Renal cortical epithelial cell (primary cell): Measurements from ENCODE around the gene GRIK1. TPM values are rescaled to one million over a fixed set of nuclear protein-coding genes. Genes with fewer than 3 reads are reported as not detected.

Source experiments
- DNase-seq: peaks from one replicate; pipeline ENCODE4 v3.0.0-alpha.2; 2011; ENCODE audit warnings: low read depth
- total RNA-seq: library from RNA; depleted of rRNA; stranded (reverse); fragments of >200 nt; gene quantifications from 2 replicates; pipeline ENCODE4 v1.2.3, GENCODE V29; 2014

GRIK1 gene
- total RNA-seq, 1 donor from 2014 or later: not detected

DNA sequence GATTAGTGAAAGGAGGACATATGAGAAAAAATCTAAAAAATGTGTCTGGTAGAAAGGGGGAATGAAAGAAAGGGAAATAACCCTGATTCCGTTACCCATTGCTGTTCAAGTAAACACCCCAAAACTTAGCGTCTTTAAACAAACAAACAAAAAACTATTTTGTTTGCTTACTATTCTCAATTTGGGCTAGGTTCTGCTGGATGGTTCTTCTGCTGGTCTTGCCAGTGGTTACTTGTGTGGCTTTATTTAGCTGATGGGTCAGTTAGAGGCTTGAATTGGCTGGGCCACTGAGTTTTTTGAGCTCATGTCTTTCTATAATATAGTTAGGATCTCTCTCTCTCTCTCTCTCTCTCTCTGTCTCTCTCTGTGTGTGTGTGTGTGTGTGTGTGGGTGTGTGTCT is 112.1 kb downstream of the GRIK1 start:
- no peak for DNase-seq

DNA sequence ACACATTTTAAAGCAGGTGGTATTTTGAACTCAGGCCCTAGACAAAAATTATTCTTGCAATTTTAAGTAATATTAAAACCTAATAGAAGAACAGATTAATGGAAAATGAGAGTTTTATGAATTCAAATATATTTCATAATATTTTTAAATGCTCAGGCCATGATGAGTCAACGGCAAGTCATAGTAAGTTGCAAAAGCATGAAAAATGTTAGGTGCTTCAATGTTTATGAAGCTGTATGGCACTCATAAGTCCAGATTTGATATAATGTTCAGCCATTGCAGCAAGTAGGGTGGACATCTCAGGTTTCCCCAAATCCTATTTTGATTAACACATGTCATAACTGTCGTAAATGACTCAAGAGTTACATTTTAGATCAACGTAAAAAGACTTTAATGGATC is 112.6 kb downstream of the GRIK1 start:
- DNase-seq: no peak

DNA sequence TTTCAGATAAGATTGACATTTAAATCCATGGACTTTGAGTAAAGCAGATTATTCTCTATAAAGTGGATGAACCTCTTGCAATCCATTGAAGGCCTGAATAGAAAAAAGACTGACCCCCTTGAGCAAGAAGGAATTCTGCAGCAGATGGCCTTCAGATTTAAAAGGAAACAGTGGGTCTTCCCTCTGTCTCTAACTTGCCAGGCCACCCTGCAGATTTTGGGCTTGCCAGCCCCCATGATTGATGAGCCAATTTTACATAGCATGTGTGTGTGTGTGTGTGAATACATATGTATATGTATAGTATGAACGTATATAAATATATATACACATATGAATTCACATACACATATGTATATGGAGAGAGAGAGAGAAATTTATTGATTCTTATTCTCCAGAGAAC is 113.4 kb downstream of the GRIK1 start:
- no peak for DNase-seq

DNA sequence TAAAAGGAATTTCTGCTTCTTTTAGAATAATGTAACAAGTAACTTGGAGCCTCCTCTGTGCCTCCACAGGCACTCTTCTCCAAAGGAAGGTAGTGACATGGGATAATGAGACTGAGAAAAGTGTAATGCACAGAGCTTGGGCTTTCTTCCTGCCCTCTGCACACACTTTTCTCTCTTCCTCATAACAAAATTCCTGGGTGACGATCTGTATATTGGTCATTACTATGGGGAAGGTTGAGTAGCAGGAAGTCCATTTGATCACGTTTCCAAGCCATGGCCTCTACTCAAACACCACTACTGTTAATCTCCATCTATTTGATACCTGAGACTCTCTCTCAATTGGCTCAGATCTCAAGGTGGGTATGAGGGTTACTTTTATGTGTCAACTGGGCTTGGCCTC is 113.9 kb downstream of the GRIK1 start:
- no peak for DNase-seq

DNA sequence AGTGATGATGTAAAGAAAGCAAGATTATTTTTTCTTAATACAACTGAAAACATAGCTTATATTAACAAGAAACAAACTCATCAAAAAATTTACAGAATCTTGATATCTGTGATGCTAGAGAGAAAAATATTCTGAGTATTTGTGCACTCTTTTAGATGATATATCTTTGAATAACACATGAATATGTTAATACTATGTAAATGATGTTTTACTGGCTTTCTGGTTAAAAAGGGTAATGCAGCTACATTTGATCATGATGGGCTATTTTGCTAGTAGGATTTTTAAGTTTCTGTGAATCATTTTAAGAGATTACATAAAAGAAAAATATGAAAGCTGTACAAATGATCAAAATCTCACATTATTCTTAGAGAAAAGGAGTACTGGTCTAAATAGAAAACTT is 114.5 kb downstream of the GRIK1 start:
- no peak for DNase-seq

DNA sequence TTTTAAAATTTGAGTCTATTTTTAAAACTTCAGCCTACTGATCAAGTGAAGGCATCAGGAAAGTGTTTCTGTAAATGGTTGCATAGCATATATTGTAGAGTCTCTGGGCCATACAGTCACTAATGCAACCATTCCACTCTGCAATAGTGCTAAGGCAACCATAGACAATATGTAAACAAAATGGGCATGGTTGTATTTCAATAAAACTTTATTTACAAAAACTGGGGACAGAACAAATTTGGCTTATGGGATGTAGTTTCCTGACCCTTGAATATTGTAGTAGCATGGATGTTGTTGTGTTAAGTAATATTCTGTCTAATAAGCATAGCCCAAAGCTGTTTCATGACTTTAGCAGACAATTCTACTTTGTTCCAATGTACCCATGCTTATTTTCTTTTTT is 117.7 kb downstream of the GRIK1 start:
- DNase-seq: no peak

DNA sequence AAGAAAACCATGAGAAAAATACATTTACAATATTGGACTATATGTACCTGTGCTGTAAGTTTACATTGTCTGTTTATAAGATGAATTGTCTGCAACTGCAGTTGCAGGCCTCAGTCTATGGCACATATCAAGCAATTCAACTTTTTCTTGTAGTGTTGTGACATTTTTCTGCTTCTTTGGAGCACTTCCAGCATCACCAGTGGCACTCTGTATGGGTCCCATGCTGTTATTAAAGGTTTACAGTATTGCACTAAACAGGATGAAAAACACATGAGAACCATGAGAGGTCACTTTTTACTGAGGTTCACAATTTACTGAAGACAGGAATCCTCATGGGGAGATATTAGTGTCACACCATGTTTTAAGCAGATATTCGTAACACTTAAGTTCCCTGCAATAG is 118.6 kb downstream of the GRIK1 start:
- no peak for DNase-seq

DNA sequence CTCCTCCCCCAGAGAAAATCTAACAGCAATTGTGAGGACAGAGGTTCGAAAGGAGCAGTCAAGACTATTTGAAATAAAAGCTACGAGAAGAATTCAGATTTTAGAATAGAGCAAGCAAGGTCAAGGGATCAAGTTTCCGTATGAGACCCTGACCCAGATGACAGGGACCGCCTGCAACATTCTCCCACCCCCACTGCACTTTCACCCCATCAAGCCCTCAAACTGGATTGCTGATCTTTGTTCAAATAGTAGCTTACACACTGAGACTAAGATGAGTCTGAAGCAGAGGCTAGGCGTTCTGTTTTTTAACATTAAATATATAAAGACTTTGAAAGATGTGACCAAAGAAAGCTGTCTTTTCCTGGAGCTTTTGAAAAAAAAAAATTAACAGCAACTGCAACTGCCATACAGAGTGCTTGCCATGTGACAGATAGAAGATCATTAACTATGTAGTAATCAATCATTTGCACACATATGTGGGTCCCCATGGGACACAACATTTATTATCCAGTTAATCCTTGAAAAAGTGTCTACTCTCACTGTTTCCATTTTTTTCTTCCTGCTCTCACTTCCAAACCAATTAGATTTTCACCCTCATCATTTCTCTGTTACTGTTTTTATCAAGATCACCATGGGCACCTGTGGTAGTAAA is 120.0 kb downstream of the GRIK1 start:
- no peak for DNase-seq

DNA sequence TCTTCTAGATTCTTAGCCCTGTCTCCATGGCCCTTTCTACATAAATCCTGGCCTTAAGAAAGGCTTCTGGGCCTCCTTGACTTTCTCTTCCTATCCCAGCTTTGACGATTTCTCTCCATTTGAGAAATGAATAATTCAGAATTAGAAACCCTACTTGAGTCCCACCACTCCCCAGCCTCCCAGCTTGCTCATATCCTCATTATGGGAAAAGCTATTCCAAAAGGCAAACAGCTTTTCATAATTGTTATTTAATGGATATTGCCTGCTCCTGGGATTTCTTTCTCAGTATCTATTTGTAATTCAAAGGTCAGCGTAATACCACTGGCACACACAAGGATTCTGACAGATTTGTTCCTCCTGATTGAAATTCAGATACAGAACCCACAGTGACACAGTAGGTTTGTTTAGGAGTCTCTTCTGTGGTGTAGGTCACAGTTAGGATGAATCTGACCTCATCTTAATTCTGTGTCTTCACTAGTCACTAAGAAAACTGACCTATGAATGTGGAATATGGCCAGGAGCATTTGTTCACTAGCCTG is 121.3 kb downstream of the GRIK1 start:
- DNase-seq: no peak

DNA sequence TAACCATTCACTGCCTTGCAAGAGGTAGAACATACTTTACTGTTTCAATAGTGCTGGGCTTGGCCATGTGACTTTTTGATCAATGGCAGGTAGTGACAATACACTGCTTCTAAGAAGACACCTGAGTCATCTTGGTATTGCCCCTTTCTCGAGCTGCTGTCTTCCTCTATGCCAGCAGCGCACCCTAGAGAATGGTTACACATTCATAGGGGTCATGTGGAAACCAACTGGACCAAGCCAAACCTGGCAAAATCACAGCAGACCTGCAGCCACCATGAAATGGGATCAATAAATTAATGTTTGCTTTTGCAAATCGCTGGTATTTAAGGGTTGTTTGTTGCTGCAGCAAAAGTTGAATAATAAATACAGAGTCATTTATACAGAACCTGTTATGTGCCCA is 122.3 kb downstream of the GRIK1 start:
- no peak for DNase-seq

DNA sequence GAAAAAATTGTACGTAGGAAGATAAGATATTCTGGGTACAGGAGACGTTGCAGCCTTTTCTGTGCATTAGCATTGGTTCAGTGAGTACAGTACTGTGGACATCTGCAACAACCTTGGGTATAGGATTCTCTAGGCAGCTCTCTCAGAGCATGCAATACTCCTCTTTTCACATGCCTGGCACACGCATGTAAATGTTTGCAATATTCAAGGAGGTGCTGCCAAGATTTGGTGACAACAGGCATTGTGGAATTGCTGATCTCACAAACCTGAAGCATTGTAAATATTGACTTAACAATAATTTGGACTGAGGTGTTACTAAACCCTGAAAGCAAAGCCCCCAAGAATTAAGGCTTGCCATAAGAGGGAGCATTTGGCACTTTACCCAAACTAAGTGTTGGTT is 126.8 kb downstream of the GRIK1 start:
- no peak for DNase-seq

DNA sequence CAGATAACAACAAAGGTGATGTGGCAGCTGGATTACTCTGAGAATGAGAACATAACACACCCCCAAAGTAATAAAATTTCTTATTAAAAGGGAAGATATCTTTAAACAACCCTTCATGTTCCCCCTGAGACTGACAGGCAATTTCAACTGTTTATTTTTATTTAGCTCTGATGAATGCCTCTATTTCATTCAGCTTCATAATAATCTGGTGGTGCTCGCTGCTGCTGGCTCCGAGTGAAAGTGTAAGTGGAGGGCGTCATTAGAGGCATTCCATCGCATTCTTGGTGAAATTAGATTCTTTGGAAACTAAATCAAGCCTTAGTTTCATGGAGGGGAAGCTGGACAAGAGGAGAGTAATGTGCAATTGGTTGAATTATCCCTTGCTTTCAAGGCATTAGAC is 128.9 kb downstream of the GRIK1 start:
- DNase-seq: no peak

DNA sequence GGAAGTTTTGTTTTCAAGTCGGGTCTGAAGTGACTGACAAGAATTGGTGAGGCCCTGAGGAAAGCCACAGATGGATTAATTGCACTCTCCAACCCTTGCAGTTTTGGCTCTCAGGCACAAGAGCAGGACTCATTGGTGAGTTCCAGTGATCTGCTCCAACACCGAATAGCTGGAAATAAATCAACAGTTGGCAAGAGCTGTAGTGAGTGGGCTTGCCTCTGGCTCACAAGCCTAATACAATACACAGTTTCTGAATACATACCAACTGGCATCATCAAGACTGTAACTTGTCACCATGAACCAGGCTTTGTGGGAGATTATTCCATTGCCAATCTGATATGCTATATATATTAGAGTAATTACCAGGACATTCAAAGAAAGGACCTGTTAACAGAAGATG is 131.6 kb downstream of the GRIK1 start:
- no peak for DNase-seq

DNA sequence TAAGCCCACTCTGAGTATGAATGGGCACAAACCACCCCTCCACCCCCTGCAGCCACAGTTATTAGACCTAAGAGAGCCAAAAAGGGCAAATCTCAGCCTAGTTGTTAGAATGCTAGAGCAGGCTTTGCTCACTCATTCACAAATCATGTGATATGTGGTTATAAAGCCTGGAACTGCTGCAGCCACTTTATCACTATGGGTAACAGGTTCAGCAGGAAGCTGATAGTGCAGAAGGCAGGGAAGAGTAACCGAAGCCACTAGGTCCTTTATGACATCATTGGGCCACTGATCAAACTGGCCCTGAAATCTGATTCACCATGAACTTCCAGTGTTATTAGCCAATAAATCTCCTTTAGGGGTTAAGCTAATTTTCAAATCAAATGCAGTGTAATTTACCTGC is 134.7 kb downstream of the GRIK1 start:
- no peak for DNase-seq

DNA sequence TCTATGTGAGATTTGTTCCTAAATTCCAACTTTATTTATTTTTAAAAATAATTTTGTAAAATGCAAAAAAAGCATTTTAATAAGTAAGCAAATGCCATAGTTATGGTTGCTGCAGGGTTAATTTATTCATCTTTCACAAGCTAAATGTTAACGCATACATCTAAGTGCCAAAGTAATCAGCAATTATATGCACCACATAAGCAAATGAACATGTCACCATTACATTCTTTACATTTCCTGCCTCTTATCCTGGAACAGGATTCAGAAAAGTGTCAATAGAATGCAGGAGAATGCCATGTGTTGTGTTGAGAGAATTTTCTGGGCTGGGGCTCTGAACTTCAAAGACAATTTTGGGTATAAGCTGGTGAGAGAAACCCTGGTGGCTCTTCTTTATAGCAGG is 136.6 kb downstream of the GRIK1 start:
- DNase-seq: no peak

DNA sequence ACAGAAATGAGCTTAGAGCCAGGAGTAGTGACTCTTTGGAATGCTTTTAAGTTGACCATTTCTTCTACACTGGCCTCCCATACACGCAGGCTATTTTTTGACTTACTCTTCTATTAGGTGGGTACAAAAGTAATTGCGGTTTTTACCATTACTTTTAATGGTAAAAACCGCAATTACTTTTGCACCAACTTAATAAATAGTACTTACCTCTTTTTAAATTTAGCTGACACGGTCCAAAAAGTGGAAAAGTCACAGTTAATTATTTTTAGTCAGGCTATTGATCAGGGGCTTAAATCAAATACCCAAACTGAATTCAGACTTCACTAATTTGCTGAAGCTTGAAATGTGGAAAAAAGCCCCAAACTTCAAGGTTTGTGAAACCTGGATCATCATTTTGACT is 138.7 kb downstream of the GRIK1 start:
- DNase-seq: no peak

DNA sequence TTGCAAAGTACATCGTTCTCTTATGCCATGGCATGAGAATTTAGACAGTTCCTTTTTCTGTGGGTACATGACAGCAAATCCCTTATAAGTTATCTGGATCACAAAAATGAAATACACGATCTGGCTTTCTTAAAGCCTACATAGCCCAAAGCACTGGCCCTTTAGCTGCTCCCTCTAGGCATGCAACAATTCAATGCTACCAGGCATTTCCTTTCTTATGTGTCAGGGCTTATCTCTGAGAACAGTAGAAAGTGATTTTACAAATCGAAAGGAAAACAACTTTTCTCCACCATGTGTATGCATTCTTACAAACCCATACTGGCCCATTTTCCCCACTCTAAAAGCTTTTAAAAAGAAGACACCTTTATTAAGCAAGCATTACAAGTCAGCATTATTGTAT is 139.7 kb downstream of the GRIK1 start:
- no peak for DNase-seq

DNA sequence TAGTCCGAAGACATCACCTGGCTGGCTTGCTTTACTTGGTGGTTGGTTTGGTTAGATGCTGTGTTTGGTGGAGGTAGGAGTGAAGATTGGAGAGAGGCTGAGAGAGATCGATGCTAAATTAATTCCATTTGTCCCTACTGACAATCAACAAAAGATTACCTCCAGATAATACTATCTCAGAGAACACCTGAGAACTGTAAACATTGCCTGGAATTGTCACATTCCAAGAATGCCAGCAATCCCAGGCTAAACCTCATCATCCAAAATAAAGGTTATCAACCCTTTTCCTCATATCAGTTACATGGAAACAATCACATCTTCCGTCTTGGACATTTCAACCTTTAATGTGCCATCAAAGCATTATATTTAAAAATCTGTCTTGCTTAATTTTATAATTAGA is 141.0 kb downstream of the GRIK1 start:
- DNase-seq: no peak

DNA sequence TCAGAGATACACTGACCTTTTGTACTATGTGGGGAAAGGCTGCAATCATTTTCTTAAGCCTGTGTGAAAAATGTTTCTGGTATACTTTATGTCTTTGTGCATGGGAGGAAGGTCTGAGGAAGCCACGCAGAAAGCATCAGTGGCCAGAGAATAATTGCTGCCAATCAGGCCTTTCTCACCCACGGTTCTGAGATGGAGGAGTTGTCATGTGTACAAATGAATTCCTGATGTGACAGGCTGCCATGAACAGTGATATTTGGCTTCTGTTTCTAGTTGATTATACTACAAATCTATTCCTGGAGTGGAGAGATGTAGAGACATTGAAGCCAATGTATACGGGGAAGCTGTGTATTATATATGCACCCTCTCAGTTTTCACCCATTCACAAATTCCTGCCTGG is 142.6 kb downstream of the GRIK1 start:
- DNase-seq: no peak

DNA sequence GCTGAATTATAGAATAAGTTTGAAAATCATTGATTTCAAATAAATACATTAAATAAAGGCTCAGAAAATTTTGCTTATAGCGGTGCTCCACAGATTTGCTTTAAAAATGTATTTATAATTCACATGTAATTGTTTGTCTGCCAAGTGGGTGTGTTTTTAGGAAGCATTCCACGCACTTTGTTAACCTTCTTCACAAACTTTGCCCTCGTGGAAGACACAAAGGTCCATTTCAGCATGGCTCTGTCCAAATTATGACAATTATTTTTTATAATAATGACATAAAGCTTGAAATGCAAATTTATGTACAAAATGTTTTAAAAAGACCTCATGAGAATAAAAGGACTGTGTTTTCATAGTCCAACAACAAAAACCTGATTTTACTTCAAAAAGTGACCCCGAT is 146.1 kb downstream of the GRIK1 start:
- DNase-seq: no peak

DNA sequence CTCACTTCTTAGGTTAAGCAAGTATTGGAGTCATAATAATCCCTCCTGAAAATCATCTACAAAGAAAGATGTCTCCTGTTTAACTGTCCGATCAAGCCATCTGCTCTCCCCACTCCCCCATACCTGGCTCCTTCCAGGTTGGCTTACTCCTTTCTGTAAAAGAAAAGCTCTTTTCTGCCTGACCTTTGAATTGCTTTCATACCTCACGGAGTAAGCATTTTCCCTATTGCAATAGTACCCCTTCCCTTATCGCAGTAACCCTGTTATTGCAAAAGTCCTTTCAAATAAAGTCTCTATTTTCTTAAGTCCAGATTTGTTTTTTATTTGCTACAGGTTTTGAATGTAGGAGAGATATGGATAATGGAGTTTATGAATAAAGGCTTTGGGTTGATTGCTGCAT is 150.4 kb downstream of the GRIK1 start:
- no peak for DNase-seq

DNA sequence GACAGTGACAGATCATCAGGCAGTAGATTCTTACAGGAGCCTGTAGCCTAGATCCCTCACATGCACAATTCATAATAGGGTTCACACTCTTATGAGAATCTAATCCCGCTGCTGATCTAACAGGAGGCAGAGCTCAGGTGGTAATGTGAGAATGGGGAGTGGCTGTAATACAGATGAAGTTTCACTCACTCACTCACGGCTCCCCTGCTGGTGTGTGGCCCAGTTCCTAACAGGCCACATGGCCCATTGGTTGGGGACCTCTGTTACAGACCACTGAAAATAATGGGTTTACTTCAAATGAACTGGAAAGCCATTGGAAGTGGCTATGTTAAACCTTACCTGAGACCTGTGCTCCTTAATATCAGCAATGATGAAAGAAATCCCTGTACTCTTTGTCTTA is 151.0 kb downstream of the GRIK1 start:
- no peak for DNase-seq

DNA sequence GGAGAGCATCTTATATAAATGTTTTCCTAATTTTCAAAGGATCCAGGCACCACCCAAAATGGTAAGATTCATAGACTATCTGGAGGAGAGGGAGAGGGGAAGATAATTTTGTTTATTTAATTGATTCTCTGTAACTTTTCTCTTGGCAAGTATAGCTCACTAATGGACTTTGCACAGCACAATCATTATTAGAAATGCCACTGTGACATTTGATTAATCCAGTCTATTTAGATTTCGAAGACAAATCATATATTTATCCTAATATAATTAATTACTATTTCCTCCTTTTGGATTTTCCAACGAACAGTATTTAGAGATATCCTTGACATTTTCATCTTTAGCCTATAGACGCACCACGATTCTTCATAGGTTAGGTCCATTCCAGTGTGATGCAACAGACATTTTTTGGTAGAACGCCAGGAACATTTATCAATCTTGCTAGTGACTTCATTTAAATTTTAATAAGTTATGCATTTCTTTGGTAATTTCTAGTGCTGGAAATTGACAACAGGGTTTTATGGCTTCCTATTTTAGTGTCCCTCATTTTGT is 152.4 kb downstream of the GRIK1 start:
- DNase-seq: no peak
